Measurements from ENCODE around the gene GOLGA6A. TPM values are rescaled to one million over a fixed set of nuclear protein-coding genes. Genes with fewer than 3 reads are reported as not detected.

GOLGA6A gene
- total and polyA plus RNA-seq, 2 donors: 0.06 TPM; not detected in 1

- WGBS: 82% methylated on average over 10 of the region's 10 CpGs
- no peak for DNase-seq (ENCODE audit: extremely low spot score)
- Histone ChIP-seq H3K4me3 (ENCODE audit: low read depth, low read length) (no peak overlapping the region), H3K4me1 (ENCODE audit: insufficient read depth) (no peaks in the 10 kb centered on the region), H3K27ac (ENCODE audit: low read depth) (no peak overlapping the region), H3K36me3 (ENCODE audit: insufficient read depth) (no peaks in the 10 kb centered on the region)
Measured at GRCh38 chr15:74041311-74041756, 41.0 kb downstream of the GOLGA6A start.

DNA sequence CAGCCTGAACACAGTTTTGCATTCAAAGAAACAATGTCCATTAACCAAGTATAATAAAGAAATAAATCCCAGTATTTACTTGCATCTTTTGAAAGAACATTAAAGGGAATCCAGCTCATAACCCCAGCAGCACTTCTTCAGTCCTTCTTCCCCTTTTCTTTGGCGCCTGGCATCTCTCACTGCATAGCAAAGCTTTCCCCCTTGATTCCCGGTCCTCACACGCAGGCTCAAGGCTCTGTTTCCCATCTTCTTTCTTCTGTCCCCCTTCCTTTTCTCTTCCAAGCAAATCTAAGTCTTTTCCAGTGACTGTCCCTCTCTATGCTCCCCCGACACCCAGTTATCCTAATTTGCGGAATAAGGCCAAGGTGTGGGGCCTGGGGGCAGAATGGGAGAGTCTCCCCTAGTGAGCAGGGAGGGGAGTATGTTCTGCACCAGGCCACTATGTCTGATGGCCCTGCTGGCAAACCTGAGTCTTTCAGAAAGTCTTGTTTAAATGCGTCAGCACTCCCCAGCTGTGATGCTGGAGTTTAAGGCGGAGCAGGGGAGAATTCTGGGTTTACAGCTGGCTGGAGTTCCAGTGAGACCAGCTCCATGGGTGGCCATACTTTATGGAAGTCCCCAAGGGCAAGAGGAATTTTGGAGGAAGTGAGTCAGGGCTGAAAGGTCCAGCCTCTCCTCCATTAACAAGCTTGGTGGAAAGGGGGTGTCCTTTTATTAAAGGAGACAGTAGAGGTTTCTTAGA, 42.1 kb downstream of the GOLGA6A start:
- H3K36me3 ChIP-seq (ENCODE audit: insufficient read depth): no peaks in the 10 kb centered on the region
- DNase-seq (ENCODE audit: extremely low spot score): peak; percentile 43
- 56% methylated on average over 7 of the region's 7 CpGs for WGBS
- no peaks in the 10 kb centered on the region for H3K4me1 ChIP-seq (ENCODE audit: insufficient read depth)
- H3K4me3 ChIP-seq (ENCODE audit: low read depth, low read length): no peak overlapping the region
- H3K27ac ChIP-seq (ENCODE audit: low read depth): peak overlapping the region; percentile 18

GRCh38 chr15:74039656-74040010, 42.7 kb downstream of the GOLGA6A start:
- Histone ChIP-seq H3K36me3 (ENCODE audit: insufficient read depth) (peaks cover 1% of the 10 kb centered on the region), H3K27ac (ENCODE audit: low read depth) (no peak overlapping the region), H3K4me3 (ENCODE audit: low read depth, low read length) (no peak overlapping the region), H3K4me1 (ENCODE audit: insufficient read depth) (no peaks in the 10 kb centered on the region)
- no peak for DNase-seq (ENCODE audit: extremely low spot score)
- WGBS: 61% methylated on average over 5 of the region's 5 CpGs

DNA sequence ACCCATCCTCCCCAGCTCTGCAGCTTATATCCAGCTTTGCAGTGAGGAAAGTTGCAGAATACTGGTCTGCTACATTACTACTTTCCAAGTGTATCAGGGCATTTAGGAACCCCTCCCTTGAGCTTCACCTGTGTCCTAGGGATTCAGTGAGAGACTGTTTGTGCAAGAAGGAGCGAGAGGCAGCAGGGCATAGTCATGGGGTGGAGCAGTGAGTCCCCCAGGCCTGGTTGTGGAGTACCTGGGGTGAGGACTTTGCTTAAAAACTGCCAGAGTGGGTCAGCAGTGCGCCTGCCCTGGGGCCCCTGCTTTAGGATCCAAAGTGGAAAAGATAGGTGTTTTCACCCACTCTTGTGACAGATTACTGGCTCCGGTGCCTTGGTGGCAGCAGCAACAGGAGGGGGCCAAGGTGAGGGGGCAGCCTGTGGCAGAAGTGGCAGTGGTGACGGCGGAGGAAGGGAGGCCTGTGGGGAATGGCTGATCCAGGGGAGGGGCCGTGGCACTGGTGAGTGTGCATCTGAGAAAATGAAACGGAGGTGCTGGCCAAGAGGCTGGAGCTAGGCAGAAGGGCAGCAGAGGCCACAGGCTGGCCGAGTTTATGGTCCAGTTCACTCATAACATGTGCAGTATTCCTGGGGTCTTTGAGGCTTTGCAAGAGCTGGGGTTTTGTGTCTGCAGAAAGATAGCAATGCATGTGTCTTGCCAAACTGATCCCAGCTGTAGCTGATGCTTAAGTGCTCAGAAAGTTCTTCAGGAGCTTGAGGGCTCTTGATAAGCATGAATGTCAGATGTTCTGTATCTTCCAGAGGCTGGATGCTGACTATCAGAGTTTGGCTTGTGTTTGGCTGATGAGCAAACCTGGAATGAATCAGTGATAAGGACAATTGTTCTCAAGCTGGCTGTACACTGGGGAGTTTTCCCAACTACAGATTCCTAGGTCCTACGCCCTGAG, 43.4 kb downstream of the GOLGA6A start:
- no peaks in the 10 kb centered on the region for H3K4me1 ChIP-seq (ENCODE audit: insufficient read depth)
- H3K36me3 ChIP-seq (ENCODE audit: insufficient read depth): peaks cover 4% of the 10 kb centered on the region
- H3K4me3 ChIP-seq (ENCODE audit: low read depth, low read length): no peak overlapping the region
- no peak for DNase-seq (ENCODE audit: extremely low spot score)
- 54% methylated on average over 9 of the region's 9 CpGs for WGBS
- H3K27ac ChIP-seq (ENCODE audit: low read depth): peak overlapping the region; percentile 48

- no peak overlapping the region for H3K27ac ChIP-seq (ENCODE audit: low read depth)
- 64% methylated on average over 21 of the region's 21 CpGs for WGBS
Measured at GRCh38 chr15:74037171-74038117, 44.9 kb downstream of the GOLGA6A start.

DNA sequence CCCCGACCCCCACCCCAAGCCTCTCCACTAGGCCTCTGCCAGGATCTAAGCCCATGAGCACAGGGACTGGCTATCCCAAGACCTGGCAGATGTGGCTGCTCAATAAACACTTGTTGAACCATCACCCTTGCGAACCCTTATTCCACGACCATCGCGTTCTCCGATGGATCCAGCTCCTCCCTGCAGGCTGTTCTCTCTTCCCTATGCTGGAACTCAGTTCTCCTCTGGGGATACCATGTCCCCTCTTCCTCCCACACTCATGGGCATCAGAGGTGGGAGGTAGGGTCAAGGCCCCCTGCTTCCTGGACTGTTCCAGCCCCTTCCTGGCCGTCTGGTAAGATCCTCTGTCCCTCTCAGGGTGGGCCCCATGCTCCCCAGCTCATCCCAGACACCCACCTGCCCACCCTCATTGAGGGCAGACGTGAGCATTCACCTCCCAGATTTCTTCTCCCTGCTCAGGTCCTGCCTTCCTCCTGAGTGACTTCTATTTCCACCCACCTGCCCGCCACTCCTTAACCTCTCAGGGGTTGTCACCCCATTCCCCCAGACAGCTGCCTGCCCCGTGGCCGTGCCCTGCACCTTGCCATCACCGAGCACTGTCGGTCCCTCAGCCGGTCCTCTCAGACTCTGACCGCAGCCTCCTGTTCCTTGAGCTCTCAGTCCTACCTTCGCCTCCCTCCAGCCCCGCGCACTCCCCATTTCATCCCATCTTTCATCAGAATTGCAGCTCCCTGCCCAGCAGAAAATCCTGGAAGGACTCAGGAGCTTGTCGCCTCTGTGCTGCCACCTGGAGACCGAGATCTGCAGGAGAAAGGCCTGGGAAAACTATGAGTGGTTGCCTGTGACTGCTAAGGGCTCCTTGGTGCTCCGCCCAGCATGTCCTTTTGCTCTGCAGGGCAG, 45.8 kb downstream of the GOLGA6A start:
- H3K36me3 ChIP-seq (ENCODE audit: insufficient read depth): peaks cover 8% of the 10 kb centered on the region
- H3K4me1 ChIP-seq (ENCODE audit: insufficient read depth): no peaks in the 10 kb centered on the region
- no peak overlapping the region for H3K4me3 ChIP-seq (ENCODE audit: low read depth, low read length)
- 61% methylated on average over 21 of the region's 21 CpGs for WGBS
- no peak overlapping the region for H3K27ac ChIP-seq (ENCODE audit: low read depth)
- DNase-seq (ENCODE audit: extremely low spot score): no peak

More at GRCh38 chr15:74037171-74038117, 44.9 kb downstream of the GOLGA6A start:
- Histone ChIP-seq H3K4me3 (ENCODE audit: low read depth, low read length) (no peak overlapping the region), H3K36me3 (ENCODE audit: insufficient read depth) (peaks cover 8% of the 10 kb centered on the region), H3K4me1 (ENCODE audit: insufficient read depth) (no peaks in the 10 kb centered on the region)
- no peak for DNase-seq (ENCODE audit: extremely low spot score)

DNA sequence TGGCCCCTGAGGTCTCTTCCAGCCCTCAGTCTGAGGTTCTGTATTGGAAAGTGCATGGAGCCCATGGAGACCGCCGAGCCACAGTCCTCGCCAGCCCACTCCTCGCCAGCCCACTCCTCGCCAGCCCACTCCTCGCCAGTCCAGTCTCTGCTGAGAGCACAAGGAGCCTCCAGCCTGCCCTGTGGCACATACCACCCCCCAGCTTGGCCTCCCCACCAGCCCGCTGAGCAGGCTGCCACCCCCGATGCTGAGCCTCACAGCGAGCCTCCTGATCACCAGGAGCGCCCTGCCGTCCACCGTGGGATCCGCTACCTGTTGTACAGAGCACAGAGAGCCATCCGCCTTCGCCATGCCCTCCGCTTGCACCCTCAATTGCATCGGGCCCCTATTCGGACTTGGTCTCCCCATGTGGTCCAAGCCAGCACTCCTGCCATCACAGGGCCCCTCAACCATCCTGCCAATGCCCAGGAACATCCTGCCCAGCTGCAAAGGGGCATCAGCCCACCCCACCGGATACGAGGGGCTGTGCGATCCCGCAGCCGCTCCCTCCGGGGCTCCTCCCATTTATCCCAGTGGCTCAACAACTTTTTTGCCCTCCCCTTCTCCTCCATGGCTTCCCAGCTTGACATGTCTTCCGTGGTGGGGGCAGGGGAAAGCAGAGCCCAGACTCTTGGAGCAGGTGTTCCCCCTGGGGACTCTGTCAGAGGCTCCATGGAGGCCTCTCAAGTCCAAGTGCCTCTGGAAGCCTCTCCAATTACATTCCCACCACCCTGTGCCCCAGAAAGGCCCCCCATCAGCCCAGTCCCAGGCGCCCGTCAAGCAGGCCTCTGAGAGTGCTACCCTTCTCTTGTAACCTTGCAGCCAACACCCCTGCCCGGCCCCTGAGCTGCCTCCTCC, 47.0 kb downstream of the GOLGA6A start:
- peaks cover 8% of the 10 kb centered on the region for H3K36me3 ChIP-seq (ENCODE audit: insufficient read depth)
- DNase-seq (ENCODE audit: extremely low spot score): no peak
- WGBS: 94% methylated on average over 28 of the region's 28 CpGs
- H3K4me3 ChIP-seq (ENCODE audit: low read depth, low read length): no peak overlapping the region
- no peak overlapping the region for H3K27ac ChIP-seq (ENCODE audit: low read depth)
- no peaks in the 10 kb centered on the region for H3K4me1 ChIP-seq (ENCODE audit: insufficient read depth)

- Histone ChIP-seq H3K4me3 (ENCODE audit: low read depth, low read length) (no peak overlapping the region), H3K4me1 (ENCODE audit: insufficient read depth) (no peaks in the 10 kb centered on the region), H3K27ac (ENCODE audit: low read depth) (no peak overlapping the region), H3K36me3 (ENCODE audit: insufficient read depth) (peaks cover 8% of the 10 kb centered on the region)
- 91% methylated on average over 10 of the region's 10 CpGs for WGBS
- DNase-seq (ENCODE audit: extremely low spot score): no peak
Measured at GRCh38 chr15:74034206-74034755, 48.1 kb downstream of the GOLGA6A start.

DNA sequence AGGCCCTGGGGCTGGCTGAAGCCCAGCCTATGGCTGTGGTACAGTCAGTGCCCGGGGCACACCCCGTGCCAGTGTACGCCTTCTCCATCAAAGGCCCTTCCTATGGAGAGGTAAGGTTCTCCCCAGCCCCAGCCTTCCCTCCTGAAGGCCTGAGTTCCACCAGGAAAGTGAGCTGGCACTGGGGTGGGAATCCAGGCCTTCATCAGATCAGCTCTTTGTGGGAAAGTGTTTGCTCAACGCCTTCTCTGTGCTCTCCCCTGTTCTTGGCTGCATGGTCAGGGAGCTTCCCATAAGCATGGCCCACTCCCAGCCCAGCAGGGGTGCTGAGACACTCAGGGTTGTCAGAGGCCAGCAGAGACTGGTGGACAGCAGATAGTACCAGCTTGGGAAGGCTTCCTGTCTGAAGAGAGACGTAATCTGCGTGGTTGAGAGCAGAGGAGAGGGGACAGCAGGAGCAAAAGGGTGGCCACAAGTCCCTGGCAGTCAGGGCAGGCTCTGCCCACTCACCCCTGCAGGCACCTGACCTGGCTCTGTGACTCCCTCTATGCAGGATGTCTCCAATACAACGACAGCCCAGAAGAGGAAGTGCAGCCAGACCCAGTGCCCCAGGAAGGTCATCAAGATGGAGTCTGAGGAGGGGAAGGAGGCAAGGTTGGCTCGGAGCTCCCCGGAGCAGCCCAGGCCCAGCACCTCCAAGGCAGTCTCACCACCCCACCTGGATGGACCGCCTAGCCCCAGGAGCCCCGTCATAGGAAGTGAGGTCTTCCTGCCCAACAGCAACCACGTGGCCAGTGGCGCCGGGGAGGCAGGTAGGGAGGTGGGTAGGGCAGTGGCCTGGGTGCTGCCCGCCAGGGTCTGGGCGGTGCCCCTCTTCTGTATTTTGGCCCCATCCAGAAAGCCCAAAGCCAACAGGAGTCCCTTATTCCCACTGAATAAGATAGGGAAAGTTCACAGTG, 49.5 kb downstream of the GOLGA6A start:
- DNase-seq (ENCODE audit: extremely low spot score): no peak
- Histone ChIP-seq H3K4me3 (ENCODE audit: low read depth, low read length) (no peak overlapping the region), H3K4me1 (ENCODE audit: insufficient read depth) (no peaks in the 10 kb centered on the region), H3K27ac (ENCODE audit: low read depth) (no peak overlapping the region), H3K36me3 (ENCODE audit: insufficient read depth) (peaks cover 8% of the 10 kb centered on the region)
- WGBS: 87% methylated on average over 16 of the region's 16 CpGs

GRCh38 chr15:74032046-74032445, 50.3 kb downstream of the GOLGA6A start:
- WGBS: 94% methylated on average over 6 of the region's 6 CpGs
- H3K4me1 ChIP-seq (ENCODE audit: insufficient read depth): no peaks in the 10 kb centered on the region
- DNase-seq (ENCODE audit: extremely low spot score): no peak
- no peak overlapping the region for H3K27ac ChIP-seq (ENCODE audit: low read depth)
- no peak overlapping the region for H3K4me3 ChIP-seq (ENCODE audit: low read depth, low read length)
- peaks cover 8% of the 10 kb centered on the region for H3K36me3 ChIP-seq (ENCODE audit: insufficient read depth)

DNA sequence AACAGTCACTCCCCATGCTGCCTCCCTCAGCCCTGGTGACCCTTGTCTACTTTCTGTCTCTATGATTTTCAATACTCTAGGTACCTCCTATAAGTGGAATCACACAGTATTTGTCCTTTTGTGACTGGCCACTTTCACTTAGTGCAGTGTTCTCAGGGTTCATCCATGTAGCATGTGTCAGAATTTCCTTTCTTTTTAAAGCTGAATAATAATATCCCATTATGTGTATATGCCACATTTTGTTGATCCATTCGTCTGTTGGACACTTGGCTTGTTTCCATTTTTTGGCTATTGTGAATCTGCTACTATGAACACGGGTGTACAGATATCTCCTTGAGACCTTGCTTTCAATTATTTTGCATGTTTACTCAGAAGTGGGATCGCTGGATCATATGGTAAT, 53.7 kb downstream of the GOLGA6A start:
- Histone ChIP-seq H3K4me1 (ENCODE audit: insufficient read depth) (no peaks in the 10 kb centered on the region), H3K36me3 (ENCODE audit: insufficient read depth) (peaks cover 6% of the 10 kb centered on the region), H3K27ac (ENCODE audit: low read depth) (no peak overlapping the region), H3K4me3 (ENCODE audit: low read depth, low read length) (no peak overlapping the region)
- DNase-seq (ENCODE audit: extremely low spot score): no peak
- WGBS: 68% methylated on average over 3 of the region's 3 CpGs

Data from urinary bladder (tissue), 4 donors.